Kidney epithelial cell (primary cell): ENCODE measurements around the gene HDAC7. TPM values are rescaled to one million over a fixed set of nuclear protein-coding genes. Genes with fewer than 3 reads are reported as not detected.

Source experiments
- DNase-seq: peaks from one replicate; pipeline ENCODE4 v3.0.0-alpha.2; 2010; ENCODE audit warnings: low read depth
- H3K27me3 ChIP-seq: 2 replicates; pipeline ENCODE4 v1.6.0; 2011; ENCODE audit warnings: low read length; ENCODE audit not compliant: control insufficient read depth, insufficient read depth
- H3K36me3 ChIP-seq: 2 replicates; pipeline ENCODE4 v1.5.1; 2011; ENCODE audit warnings: low read length; ENCODE audit not compliant: control insufficient read depth, insufficient read depth
- H3K4me3 ChIP-seq: 2 replicates; pipeline ENCODE4 v1.5.1; 2011; ENCODE audit warnings: low read depth, mild to moderate bottlenecking, control low read depth, low read length
- total RNA-seq: library from RNA; depleted of rRNA; stranded (reverse); fragments of >200 nt; gene quantifications from 2 replicates; pipeline ENCODE4 v1.2.3, GENCODE V29; 2015
- TF ChIP-seq, protein P1 (sequence below): IDR thresholded peaks from 2 replicates; pipeline ENCODE4 v1.5.1; 2011; ENCODE audit warnings: mild to moderate bottlenecking, moderate library complexity, low read length, control low read depth, inconsistent platforms; ENCODE audit not compliant: insufficient read depth, poor library complexity, severe bottlenecking

Gene HDAC7
- total RNA-seq, 1 donor from 2014 or later = 52.1 TPM

GRCh38 chr12:47740606-47741339 is 78.9 kb downstream of the HDAC7 start:
- TF ChIP-seq, protein P1, sequence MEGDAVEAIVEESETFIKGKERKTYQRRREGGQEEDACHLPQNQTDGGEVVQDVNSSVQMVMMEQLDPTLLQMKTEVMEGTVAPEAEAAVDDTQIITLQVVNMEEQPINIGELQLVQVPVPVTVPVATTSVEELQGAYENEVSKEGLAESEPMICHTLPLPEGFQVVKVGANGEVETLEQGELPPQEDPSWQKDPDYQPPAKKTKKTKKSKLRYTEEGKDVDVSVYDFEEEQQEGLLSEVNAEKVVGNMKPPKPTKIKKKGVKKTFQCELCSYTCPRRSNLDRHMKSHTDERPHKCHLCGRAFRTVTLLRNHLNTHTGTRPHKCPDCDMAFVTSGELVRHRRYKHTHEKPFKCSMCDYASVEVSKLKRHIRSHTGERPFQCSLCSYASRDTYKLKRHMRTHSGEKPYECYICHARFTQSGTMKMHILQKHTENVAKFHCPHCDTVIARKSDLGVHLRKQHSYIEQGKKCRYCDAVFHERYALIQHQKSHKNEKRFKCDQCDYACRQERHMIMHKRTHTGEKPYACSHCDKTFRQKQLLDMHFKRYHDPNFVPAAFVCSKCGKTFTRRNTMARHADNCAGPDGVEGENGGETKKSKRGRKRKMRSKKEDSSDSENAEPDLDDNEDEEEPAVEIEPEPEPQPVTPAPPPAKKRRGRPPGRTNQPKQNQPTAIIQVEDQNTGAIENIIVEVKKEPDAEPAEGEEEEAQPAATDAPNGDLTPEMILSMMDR = no peak
- Histone ChIP-seq H3K27me3 (peaks cover 8% of the 10 kb centered on the region), H3K36me3 (no peaks in the 10 kb centered on the region), H3K4me3 (no peak overlapping the region)
- DNase-seq = no peak

GRCh38 chr12:47739979-47740378 is 79.7 kb downstream of the HDAC7 start:
- no peak overlapping the region for H3K4me3 ChIP-seq
- TF ChIP-seq, protein P1 = no peak
- no peaks in the 10 kb centered on the region for H3K36me3 ChIP-seq
- peaks cover 5% of the 10 kb centered on the region for H3K27me3 ChIP-seq
- no peak for DNase-seq

- TF ChIP-seq, protein P1 = no peak
- DNase-seq = no peak
- Histone ChIP-seq H3K4me3 (no peak overlapping the region), H3K27me3 (peaks cover under 1% of the 10 kb centered on the region), H3K36me3 (no peaks in the 10 kb centered on the region)
Observed at GRCh38 chr12:47739297-47739696, 80.4 kb downstream of the HDAC7 start.

GRCh38 chr12:47737936-47738594 is 81.6 kb downstream of the HDAC7 start:
- H3K4me3 ChIP-seq = no peak overlapping the region
- H3K36me3 ChIP-seq = no peaks in the 10 kb centered on the region
- TF ChIP-seq, protein P1 = no peak
- H3K27me3 ChIP-seq = peaks cover 3% of the 10 kb centered on the region
- no peak for DNase-seq

GRCh38 chr12:47736877-47737676 is 82.6 kb downstream of the HDAC7 start:
- Histone ChIP-seq H3K36me3 (no peaks in the 10 kb centered on the region), H3K4me3 (no peak overlapping the region), H3K27me3 (peaks cover 3% of the 10 kb centered on the region)
- TF ChIP-seq, protein P1 = no peak
- DNase-seq = no peak
